Measurements from ENCODE around the gene MRPL1.

GRCh38 chr4:77821775-77822174 lies 40.9 kb upstream of the MRPL1 start:
- TF ChIP-seq CTCF (conservative IDR thresholded peaks at IDR 0.05; ENCODE audit: low read length) (no peak), EZH2phosphoT487 (IDR thresholded peaks at IDR 0.05; ENCODE audit: borderline replicate concordance, low read depth, low read length) (no peak)
